Stimulated activated CD8-positive, alpha-beta memory T cell treated with anti-CD3 and anti-CD28 coated beads, Interleukin-15, amount 100 ng/mL, for 48 hours (primary cell): ENCODE data around the gene PROK1.

Source experiments
- DNase-seq, 2 donors: peaks; one replicate each; pipeline ENCODE4 v3.0.0-alpha.2; 2020; ENCODE audit warnings: low read depth in 2 of 2

Gene PROK1

DNA sequence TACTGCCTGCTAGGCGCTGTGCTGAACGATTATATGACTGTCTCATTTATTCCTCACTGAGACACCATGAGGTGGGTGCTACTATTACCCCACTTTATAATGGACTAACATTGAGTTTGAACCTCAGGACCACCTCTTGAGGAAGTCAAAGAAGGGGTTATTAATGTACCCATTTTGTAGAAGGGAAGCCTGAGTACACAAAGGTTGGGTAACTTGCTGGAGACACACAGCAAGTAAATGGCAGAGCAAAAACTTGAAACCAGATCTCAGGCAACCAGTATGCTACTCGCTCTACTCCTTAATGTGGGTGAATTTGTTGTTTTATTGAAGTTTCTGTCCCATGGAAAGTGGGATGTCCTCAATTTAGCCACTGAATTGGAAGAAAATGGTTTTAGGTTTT, 37.9 kb downstream of the PROK1 start:
- DNase-seq, result no peak

DNA sequence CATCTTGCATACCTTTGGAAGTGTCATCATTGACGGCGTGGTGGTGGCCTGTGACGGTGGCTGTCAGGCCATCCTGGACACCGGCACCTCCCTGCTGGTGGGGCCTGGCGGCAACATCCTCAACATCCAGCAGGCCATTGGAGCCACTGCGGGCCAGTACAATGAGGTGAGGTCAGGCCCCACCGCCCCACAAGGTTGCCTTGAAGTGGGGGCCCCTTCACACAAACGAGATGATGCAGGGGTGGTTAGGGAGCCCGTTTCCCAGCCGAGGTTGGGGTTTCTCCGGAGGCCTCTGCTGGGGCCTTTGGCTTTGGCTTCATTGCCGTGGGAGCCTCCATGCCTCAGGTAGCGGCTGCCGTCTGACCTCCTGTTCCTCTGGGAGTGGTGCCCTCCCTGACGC, 38.5 kb downstream of the PROK1 start:
- DNase-seq, result no peak

DNA sequence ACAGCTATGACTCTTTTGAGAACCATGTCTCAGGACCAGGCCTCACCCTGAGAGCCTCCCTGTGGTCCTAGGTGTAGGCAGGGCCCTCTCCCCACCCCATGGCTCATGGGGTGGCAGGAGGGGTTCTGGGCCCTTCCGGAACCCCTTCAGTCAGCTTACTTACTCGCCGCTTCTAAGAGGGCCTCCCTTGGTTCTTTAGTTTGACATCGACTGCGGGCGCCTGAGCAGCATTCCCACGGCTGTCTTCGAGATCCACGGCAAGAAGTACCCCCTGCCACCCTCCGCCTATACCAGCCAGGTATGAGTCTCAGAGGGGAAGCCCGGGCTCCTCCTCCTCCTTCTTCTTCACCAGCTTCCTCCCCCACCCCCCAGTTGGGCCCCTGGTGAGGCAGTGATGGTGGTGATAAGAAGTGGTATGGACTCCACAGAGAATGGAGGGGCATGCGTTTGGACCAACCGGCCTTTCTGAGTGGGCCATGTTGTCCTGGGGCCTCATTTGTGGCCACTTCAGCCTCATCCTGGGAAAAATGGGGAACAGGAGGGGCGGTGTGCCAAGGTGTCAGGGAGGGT, 39.1 kb downstream of the PROK1 start:
- DNase-seq, result no peak

DNA sequence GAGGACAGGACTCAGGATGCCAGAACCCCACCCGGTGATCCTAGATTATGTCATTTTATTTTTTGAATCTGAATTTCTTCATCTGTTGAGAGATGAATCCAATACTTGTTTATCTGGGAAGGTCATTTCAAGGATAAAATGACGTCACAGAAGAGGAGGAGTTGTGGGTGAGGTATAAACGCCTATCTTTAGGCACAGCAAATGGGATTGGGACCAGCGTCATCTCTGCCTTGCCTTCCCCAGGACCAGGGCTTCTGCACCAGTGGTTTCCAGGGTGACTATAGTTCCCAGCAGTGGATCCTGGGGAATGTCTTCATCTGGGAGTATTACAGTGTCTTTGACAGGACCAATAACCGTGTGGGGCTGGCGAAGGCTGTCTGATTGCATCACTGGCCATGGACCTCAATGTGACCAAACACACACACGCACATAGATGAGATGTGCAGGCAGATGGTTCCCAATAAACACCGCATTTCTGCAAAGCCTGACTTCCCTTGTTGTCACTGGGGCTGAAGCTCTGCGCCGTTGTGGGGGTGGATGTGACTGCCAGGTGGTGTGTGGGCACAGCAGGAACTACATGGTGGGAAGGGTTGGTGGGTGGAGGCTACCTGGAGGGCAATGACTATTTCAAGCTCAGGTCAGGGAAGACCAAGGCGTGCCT, 40.0 kb downstream of the PROK1 start:
- DNase-seq, result no peak

DNA sequence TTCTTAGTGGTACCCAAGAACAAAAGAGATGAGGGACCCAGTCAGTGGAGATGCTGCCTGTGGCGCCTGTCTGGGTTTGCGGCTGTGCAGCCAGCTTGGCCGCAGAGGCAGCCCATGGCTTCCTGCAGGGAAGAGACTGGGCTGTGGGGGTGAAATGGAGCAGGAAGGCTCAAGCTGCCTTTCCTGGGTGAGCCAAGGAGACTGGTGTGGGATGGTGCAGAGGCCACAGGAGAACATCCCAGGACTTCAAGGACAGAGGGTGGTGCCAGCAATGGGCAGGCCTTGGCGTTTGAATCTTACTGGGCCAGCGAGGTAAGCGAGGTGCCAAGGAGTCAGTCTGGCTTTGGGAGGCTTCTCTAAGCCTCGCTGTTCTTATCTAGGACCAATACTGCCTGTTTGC, 41.6 kb downstream of the PROK1 start:
- DNase-seq, result no peak

DNA sequence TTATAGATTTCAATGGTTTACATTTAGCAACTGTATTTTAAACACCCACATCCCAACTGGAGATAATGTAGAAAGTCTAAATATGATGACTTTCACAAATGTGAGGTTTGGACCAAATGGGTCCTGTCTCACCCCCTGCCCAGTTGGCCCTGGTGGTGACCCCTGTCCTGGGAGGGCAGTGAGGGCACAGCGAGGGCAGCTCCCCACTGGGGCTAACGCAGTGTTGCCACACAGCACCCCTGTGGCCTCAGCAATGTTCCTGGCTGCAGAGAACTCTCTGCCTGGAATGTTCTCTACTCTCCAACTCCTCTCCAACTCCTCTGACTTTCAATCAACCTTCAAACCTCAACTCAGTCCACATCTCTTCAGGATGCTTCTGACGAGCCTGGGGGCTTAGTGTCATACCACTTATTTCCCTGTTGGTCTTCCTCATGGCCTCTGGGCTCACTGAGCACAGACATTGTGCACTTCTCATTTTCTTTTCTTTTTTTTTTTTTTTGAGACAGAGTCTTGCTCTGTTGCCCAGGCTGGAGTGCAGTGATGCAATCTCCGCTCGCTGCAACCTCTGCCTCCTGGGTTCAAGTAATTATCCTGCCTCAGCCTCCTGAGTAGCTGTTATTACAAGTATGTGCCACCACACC, 42.2 kb downstream of the PROK1 start:
- no peak for DNase-seq

DNA sequence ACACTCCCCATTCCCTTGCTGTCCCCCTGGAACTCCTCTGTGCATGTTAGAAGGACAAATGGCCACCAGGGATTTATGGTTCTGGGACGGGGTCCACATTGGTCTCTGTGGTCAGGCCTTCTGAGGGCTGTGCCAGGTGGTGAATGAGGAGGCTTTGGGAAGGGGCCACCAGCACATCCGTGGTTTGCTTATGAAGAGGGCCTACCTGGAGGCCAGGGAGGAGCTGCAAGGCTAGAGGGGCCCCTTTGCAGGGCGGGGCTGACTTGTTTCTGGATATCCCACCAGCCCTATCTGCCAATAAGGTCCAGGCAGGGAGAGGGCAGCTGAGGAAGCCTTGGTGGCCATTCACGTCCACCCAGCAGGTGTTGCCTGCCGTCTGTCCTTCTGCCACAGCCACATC, 43.1 kb downstream of the PROK1 start:
- DNase-seq, result no peak

DNA sequence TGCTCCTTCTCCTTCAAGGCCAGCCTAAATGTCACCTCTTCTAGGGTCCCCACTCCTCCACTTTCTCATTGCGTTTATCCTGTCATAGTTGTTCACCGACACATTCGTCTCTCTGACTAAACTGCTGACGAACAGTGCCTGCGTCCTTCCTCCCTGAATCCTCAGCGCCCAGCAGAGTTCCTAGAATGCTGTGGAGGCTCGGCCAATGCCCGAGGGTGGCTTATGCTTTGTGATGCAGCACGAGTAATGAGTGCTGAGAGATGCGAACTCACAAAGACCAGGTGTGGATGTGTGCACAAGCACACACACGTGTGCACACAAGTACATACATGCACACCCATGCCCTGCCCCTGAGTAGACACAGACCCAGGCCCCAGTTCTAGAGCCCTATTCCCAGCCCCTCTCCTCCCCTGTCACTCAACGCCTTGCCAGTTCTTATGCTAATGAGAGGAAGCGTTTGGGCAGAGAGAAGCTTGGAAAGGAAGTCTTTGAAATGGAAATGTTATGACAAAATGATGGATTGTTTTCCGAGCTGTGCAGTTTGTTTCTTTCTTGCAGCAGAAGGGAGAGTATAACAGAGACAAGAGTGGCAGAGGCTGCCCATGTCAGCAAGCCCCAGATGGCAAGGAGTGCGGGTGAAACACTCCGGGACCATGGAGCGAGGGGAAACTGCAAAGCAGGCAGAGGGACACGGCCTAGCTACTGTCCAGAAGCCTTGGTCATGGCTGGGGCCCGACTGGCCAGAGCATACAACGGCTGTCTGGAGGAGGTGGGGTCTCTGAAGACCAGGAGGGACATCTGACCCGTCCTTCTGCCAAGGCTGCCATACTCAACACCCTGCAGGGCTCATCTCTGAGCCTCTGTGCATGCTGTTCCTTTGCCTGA, 43.8 kb downstream of the PROK1 start:
- DNase-seq, result no peak

DNA sequence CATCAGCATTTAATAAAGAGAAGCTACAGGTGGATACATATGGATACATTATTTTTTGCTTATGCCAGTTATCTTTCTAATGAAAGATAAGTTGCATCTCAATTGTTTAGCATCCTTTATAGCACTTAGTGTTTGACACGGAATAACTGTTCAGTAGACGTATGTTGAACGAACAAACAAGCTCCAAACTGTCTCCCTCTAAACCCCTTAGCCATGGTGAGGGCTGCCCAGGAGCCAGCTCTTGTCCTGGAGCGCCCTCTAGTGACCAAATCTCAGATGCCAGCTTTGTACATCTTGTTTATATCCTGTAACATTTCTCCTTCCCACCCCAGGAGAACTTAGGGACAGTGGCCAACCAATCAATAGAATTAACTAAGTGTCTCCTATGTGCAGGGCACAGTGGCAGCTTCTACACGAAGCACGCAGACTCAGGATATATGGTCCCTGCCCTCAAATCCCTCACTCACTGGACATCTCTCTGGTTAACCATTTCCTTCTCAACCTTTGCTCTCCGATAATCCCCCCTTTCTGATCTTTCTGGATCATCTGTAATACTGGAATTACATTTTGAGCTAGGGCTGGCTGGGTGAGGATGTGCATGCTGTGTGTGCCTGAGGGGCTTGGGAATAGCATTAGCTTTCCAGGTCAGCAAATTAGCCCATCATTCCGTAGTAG, 45.1 kb downstream of the PROK1 start:
- DNase-seq, result peak; percentile 52 to 55

DNA sequence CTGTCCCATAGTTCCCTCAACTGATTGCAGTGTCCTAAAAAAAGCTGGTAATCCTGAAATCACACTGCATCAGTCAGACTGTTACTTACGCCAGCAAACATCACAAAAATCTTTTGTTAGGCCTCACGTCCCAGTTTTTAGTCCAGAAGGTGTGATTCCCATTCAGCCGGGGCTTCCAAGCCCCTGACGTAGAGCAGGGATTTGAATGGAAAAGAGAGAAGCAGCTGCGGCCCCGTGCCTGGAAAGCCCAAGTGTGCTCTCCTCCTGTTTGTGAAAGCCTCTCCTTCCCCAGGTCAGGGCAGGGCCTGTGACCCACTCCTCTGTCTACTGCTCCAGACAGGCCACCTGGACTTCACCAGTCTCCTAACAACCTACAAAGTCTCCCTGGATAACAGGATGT, 47.3 kb downstream of the PROK1 start:
- DNase-seq, result no peak

DNA sequence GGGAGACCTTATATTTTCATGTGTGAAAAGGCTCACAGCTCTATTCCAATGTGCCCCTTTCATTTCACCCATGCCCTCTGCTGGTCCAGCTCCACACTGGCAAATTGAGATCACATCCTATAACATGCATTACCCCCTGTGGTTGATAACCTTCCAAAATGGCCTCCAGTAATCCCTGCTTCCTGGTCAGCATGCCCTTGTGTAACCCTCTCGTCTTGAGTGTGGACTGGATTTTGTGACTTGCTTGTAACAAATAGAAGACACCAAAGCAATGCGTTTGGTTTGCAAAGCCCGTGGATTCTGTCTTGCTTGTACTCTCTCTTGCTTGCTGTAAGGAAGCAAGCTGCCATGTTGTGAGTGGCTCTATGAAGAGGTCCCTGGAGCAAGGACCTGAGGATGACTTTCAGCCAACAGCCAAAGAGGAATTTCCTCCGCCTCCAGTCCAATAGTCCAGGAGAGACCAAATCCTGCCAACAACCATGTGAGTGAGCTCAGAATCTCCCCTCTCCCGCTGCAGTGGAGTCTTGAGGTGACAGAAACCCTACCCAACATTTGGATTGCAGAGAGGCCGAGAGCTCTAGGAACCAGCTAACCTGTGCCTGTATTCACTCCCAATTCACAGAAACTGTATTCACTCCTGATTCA, 50.7 kb downstream of the PROK1 start:
- DNase-seq, result no peak

DNA sequence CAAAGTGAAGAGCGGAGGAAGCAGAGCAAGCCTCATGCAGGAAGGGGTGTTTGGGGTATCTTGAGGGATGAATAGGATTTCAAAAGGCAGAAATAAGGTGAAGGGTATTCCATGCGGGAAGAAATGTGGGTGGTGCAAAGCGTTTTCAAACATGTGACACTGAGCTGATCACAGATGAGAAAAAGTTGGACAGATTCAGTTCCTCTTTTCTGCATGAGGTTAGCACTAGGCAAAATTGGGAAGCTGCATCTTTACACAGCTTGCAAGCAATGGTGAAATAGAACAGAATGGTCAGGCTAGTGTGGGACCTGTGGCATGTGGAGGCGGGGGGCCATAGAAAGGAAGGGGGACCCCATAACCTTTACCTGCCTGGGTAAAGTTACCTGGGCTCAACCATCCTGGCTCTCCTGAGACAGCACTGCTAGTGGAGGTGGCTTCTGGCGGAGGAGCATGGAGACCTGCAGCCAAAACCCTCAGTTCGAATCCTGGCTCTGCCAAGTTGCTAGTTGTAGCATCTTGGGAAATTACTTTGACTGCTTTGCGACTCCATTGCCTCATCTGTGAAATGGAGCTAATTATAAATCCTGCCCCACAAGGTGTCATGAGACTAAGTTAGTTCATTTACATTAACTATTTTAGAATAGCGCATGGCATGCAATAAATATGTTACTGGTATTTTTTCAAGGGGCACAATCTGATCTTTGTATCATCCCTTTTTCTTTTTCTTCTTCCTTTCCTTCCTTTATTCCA, 51.6 kb downstream of the PROK1 start:
- no peak for DNase-seq

DNA sequence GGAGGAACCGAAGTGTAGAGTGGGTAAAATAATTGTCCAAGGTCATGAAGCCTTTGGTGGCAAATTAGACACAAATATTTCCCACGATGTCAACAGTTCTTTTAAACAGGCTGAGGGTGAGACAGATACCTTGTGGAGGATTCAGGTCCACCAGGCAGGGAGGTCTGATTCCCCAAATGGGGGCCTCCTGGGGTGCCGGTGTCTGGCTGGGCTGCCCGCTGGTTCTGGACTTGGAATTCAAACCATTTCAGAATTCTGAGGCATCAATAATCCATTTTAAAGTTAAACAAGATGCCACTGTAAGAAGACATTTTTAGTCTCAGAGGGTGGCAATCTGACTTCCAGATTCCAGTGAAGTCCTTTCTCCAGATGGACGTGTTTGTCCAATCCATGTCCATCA, 52.5 kb downstream of the PROK1 start:
- no peak for DNase-seq

DNA sequence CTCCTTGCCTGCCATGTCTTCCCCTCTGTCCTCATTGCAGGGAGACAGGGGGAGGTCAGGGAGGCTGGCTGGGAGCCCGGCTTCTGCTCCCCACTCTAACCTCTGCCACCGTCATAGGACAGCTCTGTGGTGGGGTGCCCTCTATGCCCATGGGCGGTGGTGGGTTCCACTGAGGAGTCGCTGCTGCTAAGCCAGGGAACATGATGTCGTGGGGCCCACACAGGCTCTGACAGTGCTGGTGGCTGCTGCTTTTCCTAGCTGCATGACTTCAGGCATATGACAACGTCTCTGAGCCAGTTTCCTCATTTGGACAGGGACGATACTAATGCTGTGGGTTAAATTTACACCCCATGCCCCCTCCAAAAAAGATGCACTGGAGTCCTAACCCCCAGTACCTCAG, 53.3 kb downstream of the PROK1 start:
- no peak for DNase-seq

DNA sequence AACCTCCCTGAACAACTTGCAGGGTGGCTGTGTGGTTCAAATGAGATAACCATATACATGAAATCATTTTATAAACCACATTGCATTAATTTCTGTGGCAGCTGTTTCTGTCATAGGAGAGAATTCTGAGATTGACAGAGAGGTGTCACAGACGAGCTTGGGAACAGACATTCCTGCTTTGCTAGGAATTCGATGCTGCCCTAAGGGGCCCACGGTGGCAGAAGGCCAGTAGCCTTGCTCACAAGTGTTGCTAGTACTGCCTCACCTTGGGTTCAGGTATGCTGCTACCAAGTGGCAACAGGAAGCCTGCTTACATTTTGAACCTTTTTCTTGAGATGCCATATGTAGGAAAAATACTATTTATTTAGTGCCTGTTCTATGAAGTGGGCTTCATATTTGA, 54.6 kb downstream of the PROK1 start:
- DNase-seq, result no peak

DNA sequence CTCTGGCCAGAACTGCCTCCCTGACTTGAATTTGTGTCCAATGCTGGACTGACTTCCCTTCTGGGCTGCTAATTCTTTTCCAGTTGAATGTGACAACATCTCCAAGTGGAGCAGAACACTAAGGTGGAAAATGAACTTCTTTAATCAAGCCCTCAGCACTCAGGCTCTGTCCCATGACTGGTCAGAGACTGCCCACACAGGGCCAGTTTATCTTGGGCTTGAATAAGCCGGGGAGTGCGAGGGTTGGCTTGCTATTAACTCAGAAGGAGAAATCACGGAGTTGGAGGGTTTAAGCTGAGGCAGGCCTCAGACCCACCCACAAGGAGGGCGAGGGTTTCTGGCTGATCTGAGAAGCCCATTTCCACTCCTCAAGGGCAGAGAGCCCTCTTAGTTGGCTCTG, 55.6 kb downstream of the PROK1 start:
- DNase-seq, result no peak
